GM18520 (cell line): ENCODE measurements around the gene NDUFB7.
A peak's percentile ranks its signal among the peaks of the same experiment; 100 is the strongest.
"Not testable (repeated sequence)": the region's sequence is repeated elsewhere in the genome, so short reads cannot be mapped to it uniquely, and the experiment has no call there.

ENCODE experiments used
- ATAC-seq: cut with Tn5 transposase; IDR thresholded peaks from one replicate; pipeline ENCODE4 v1.9.1; 2021; ENCODE audit not compliant: unreplicated experiment

Gene NDUFB7

DNA sequence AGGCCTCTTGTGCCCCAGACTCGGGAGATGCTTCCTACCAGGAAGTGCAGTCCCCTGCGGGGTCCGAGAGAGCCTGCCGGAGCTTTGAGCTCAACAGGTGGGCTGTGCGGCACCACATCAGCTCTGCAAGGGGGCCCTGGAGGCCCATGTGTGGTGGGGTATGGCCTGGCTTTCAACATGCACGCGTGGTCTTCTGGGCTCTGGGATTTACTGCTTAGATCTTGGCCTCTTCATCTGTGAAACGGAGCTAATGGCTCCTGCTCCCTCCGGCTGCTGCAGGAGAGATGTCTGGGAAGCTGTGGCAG lies 18.0 kb downstream of the NDUFB7 start:
- no peak for ATAC-seq

DNA sequence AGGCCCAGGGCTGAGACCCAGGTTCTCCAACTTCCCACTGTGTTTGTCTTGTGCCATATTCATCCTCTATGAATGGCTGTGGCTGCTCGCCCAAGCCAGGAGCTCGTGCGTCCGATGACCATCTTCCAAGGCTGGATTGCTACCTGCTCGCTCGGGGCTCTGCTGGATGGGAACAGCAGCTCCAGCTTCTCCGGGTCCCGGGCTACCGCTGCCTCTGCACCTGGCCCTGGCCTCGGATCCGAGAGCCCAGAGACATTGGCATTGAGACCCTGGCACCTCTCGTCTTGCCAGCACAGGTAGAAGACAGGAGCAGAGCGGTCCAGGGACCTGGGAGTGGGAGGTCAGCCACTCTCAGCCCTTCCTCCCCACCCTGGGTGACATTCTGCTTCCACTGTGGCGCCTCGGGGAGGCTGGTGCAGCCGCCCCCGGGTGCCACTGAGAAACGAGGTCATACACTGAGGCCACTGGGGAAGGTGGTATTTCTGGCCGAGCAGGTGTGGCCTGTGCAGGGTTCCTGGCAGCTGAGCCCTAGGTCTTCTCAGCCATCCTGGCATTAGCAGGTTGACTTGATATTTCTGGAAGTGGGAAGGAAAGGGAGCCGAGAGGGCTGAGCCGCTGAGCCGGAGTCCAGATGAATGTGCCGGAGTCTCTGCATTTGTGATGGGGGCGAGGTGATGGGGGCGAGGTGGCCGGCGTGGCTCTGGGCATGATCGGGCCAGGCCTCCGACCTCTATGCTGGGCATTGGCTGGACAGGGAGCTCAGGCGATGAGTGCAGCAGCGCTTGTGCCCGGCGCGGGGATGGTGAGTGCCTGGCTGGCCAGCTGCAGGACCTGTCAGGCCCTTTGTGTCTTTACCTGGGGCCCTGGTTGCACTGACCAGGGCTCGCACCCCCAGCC lies 18.6 kb downstream of the NDUFB7 start:
- no peak for ATAC-seq

DNA sequence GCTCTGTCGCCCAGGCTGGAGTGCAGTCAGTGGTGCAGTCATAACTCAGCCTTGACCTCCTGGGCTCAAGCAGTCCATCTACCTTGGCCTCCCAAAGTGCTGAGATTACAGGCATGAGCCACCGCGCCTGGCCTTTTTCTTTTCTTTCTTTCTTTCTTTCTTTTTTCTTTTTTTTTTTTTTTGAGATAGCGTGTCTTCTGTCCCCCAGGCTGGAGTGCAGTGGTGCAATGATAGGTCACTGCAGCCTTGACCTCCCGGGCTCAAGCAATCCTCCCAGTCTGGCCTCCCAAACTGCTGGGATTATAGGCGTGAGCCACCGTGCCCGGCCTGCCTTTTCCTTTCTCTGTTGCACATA lies 19.9 kb downstream of the NDUFB7 start:
- not testable (repeated sequence) for ATAC-seq

DNA sequence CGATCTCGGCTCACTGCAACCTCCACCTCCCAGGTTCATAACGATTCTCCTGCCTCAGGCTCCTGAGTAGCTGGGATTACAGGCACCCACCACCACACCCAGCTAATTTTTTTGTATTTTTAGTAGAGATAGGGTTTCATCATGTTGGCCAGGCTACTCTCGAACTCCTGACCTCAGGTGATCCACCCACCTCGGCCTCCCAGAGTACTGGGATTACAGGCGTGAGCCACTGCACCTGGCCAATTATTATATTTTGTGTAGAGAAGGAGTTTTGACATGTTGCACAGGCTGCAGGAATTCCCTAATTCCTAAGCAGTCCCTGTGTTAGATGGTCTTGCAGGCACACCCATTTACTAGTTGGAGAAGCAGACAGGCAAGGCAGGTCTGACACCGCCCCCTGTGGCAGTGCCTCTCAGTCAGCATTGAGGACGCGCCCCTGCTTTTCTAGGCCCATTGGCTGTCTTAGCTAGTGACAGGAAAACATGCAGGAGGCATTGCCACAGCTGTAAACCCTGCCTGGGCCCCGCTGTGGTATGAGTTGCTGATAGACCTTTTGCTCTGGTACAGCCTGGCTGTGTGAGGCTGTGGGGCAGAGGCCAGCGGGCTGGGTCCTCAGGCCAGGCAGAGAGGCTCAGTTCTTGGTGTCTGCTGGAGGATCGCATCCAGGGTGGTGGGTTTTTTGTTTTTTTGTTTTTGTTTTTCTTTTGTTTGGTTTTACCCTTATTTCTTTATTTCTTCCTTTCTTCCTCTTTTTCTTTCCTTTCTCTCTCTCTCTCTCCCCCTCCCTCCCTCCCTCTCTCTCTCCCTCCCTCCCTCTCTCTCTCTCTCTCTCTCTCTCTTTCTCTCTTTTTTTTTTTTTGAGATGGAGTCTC lies 20.5 kb downstream of the NDUFB7 start:
- ATAC-seq, result not testable (repeated sequence)

DNA sequence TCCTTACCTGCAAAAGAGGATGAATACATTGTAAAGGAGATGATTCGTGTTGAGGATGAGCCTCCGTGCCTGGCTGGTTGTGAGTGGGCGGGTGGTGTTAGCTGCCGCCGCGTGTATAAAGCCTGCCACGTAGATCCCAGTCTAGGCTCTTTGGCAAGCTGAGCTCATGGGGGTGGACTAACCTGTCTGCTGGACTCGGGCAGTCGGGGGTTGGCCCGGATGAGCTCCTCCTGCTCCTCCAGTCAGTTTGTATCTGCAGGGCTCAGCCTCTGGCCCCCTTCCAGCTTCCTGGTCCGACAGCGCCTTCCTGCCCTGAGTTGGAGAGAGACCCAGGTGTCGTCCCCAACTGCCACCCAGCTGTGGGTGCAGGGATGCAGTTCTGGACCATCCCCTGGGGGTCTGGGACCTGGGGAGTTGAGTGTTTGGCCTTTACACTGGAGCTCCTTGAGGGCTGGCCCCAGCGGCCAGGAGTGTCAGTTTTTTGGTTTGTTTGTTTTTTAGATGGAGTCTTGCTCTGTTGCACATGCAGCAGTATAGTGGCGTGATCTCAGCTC lies 21.6 kb downstream of the NDUFB7 start:
- no peak for ATAC-seq

DNA sequence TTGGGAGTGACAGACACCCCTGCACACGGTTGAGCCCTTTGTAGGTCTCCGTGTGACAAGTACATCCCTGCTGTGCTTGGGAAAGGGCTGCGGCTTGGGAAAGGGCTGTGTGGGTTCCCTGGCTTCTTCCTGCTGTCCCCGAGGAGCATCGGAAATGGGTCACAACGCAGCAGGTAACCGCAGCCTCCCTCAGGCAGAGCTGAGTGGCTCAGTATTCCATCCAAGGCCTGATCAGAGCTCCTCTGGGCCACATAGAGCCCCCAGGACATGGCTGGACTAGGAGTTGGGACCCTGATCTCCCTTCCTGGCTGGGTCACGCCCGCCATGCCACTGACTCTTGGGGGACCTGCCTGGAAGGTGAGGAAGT lies 26.2 kb downstream of the NDUFB7 start:
- ATAC-seq, result no peak

DNA sequence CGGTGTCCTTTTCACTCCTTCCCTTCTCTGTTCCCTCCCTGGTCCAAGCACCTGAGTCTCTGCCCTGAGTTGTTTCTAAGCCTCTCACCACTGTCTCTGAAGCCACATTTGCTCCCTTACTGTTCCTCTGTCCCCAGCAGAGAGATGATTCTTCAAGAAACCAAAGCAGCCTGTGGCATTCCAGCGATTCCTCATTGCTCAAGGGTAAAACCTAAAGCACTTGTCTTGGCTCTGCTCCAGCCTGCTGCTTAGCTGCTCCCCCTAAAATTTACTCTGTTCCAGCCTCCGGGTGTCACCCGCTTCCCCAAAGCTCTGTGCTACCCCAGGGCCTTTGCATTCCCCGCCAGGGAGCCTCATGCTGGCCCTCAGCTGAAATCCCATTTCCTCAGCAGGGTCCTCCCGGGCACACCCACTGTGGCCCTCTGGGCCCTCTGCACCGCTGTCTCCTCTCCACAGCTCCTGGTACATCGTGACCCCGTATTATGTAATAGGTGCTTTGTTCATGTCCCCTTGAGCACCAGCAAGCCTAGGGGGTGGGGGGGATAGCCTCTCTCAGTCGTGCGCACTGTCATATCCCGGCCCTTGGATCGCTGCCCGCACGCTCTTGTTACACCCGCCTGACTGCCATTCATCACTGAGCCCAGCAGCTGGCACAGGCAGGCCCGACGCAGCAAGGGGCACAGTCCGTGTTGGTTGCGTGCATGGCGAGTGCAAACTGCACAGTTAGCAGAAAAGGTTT lies 26.7 kb downstream of the NDUFB7 start:
- ATAC-seq, result no peak

DNA sequence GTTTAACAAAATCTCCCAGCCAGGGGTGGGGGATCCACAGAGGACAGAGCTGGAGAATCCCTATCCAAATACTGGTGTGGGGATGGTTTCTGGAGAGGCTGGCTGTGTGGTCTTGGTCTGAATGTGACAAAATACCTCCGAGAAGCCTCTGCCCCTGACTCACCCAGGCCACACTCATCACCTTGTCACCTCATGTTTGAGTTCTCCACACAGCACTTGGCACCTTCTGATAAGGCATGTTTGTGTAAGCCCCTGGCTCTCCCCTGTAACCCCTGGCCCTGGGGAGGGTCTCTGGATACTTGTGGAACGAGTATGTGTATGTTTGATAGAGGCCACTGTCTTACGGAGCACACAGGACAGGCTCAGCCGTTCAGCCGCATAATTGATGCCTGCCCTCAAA lies 27.8 kb downstream of the NDUFB7 start:
- no peak for ATAC-seq

DNA sequence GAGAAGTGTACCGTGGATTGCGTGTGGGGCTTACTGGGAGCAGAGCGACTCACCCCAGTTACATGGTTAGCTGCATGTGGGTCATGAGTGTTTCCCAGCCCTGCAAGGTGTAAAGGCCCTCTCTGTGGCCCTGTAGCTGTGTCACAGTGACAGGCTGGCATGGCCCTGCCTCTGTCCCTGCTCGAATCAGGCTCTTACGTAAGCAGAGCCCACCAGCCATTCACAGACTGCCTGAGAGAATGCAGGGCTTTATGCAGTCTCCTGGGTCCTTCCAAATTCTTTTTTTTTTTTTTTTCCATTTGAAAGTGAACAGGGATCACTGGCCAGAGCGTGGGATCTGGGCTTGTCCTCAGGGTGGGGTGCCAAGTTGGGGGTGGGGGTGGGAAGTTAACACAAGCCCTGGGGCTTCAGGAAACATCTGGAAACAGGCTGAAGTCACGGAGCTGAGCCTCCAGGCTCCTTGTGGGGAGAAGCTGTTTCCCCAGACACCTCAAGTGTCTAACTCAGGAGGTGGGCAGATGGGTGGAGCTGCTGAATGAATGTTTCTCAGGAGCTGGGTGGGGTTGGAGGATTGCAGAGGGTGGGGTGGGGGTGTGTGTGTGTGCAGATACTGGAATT lies 29.0 kb downstream of the NDUFB7 start:
- ATAC-seq, result no peak

DNA sequence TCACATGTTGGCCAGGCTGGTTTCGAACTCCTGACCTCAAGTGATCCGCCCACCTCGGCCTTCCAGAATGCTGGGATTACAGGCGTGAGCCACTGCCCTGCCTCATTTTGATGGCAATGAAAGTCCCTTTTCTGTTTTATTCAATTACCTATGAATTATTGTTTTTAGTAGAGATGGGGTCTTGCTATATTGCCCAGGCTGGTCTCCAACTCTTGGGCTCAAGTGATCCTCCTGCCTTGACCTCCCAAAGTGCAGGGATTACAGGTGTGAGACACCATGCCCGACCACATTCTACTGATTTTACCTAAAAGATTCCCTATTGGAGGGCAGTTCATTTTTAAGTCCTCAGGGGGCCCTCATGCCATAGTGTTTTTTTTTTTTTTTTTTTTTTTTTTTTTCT lies 29.9 kb downstream of the NDUFB7 start:
- not testable (repeated sequence) for ATAC-seq

DNA sequence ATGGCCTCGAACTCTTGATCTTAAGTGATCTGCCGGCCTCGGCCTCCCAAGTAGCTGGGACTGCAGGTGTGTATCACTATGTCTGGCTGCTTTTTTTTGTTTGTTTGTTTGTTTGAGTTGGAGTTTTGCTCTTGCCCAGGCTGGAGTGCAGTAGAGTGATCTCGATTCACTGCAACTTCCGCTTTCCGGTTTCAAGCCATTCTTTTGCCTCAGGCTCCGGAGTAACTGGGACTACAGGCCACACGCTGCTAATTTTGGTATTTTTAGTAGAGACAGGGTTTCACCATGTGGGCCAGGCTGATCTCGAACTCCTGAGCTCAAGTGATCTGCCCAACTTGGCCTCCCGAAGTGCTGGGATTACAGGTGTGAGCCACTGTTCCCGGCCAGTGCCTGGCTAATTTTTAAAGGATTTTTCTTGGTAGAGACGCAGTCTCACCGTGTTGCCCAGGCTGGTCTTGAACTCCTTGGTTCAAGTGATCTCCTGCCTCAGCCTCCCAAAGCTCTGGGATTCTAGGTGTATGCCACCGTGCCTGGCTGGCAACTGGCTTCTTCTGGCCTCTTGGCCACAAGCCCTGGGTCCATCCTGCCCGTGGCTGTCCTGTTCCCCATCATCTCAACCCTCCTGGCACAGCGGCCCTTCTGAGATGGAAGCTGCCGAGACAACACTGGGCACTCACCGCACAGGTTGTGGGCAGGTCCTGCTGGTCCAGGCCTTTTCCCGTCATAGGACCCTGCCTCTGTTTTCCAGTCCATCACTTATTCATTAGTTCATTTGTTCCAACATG lies 30.9 kb downstream of the NDUFB7 start:
- ATAC-seq, result no peak

DNA sequence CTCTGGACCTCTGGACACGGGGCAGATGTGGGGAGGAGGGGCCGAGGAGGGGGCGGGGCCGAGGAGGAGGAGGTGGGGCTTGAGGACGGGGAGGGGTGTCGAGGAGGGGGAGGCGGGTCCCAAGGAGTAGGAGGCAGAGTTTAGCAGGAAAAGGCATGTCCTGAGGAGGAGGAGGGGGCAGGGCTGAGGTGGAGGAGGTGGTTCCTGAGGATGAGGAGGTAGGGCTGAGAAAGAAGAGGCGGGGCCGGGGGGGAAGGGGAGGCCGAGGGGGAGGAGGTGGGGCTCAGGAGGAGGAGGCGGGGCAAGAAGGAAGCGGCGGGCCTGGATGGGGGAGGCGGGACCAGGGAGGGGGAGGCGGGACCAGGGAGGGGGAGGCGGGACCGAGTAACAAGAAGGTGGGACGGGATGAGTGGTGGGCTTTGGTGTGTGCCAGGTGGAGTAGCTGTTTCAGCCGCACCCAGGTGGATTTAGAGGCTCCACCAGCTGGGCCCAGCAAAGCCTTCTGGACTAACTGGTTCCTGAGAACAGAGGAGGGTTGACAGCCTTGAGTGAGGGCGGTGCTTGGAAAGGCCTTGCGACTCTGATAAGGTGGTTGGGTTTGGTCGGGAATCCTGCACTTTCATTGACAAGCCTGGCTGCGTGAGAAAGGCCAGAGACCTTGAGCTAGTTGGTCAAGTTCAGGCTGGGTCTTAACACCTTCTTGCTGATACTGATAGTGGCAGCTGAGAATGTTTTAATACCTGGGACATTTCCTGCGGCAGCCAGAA lies 34.8 kb downstream of the NDUFB7 start:
- ATAC-seq, result no peak

DNA sequence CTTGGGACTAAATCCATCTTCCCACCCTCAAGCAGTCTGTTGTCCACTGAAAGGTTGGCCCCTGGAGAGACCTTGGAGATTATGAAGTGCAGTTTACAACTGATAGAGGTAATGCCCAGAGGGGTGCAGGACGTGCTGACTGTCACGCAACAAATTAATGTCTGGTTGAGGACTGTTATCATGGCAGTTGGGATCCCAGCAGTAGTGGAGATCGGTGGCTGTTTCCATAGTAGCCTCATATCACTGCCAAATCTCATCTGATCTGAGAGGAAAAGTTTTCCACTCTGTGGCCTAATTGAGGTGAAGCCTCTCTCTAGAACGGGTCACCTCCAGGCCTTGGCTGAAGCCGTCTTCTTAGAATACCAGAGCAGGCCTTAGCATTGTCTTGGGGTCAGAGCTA lies 38.4 kb downstream of the NDUFB7 start:
- no peak for ATAC-seq

DNA sequence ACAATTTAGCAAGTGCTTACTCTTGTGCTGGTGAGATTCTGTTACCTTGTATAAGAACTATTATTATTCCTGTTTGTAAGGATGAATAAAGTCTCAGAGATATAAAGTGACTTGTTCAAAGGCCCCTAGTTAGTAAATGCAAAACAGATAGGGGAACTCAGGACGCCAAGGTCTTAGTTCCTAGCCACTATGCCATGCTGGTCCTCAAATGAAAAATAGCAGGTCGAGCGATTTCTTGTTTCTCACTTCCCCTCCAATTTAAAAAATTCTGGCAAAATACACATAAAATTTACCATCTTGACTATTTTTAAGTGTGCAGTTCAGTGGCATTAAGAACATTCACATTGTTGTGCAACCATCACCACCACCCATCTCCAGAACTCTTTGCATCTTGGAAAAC lies 41.4 kb downstream of the NDUFB7 start:
- no peak for ATAC-seq

DNA sequence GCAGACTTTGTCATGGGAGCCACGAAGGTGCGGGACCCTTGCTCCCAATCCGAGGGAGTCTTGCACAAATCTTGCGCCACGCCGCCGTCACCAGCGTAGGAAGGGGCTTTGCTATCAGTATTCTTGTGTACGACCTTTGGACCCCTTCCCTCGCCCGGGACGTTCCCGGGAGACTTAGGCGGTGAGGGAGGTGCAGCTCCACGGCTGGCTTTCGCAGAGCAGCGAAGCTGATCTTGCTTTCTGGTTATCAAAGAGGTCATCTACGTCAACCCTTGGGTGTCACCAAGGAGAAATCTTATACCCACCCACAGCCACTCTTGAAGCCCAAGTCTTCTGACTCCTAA lies 41.9 kb downstream of the NDUFB7 start:
- no peak for ATAC-seq

DNA sequence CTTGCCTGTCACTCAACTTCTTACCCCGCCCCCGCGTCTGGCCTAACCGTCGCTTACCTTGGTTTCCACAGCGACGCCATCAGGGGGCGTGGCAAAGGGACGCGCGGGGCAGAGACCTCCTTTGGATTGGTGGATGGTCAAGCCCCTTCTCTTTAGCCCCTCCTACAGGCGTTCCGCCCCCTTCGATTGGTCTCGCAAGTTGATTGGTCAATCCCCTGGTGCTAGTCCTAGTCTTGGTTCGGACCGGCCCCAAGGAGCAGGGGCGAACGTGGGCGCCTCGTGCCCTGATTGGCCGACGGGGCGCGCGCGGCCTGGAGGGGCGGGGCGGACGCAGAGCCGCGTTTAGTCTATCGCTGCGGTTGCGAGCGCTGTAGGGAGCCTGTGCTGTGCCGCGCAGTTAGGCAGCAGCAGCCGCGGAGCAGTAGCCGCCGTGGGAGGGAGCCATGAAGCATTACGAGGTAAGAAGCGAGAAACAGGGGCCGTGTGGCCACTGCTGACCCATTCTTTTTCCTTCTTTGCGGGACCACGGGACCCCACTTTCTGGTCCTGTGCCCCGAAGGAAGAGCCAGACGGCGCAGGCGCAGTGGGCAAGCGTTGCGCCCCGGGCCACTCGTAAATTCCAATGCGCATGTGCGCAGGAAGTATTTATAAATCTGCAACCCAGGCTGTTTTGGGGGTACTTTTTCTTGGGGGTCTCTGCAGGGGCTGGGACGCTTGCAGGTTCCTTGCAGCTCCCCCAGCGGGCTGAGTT lies 42.4 kb downstream of the NDUFB7 start, which contains the start of gene TECR:
TECR (plus strand) TSS at position 341 of the 751 bp plus-strand sequence; CDS start at position 444, 103 bp downstream.
- ATAC-seq, result peak; percentile 97

DNA sequence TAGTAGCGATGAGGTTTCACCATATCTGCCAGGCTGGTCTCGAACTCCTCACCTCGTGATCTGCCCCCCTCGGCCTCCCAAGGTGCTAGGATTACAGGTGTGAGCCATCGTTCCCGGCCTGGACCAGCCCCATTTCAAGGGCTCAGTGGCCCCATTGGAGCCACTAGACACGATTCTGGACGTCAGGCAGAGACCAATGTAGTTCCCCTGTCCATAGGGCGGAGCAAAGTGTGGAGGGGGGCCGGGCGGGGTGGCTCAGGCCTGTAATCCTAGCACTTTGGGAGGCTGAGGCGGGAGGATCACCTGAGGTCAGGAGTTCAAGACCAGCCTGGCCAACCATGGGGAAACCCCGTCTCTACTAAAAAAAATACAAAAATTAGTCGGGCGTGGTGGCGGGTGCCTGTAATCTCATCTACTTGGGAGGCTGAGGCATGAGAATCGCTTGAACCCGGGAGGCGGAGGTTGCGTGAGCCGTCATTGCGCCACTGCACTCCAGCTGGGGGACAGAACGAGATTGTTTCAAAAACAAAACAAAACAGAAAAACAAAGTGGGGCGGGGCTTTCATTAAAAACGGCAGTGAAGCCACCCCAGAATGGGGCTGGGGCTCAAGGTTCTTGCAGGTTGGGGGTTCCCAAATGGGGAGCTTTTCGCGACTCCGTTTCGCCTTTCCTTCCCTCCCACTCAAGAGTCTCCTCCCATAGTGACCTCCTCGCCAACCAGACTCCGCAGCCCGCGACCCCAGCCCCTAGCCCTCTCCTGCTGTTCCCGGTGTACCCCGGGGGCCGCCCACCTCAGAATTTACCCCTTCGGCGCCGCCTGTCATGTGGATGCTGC lies 43.2 kb downstream of the NDUFB7 start:
- ATAC-seq, result no peak

DNA sequence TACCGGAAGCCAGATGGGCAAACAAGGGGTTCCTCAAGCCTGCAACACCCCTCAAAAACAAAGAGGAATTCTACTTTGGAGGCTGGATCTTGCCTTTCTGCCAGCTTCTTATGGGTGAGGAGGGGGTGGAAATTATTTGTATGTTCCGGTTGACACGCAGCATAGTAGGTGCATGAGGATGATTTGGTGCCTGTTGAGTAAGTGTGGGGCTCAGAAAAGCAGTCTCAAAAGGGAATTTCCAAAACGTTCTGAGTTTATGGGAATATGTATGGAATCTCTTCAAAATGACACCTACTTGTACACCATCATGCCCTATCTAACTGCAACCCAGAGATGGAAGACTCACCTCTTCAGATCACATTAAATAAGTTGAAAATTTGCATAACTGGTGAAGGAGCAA lies 45.4 kb downstream of the NDUFB7 start:
- no peak for ATAC-seq
